K562 (cell line): ENCODE measurements around the gene CSNK1D. TPM values are rescaled to one million over a fixed set of nuclear protein-coding genes. Genes with fewer than 3 reads are reported as not detected.

Source experiments
- ATAC-seq: fragments of 200-7000 bp; cut with Tn5 transposase; 3 replicates; pipeline ENCODE4 v1.9.1; 2020; ENCODE audit warnings: moderate library complexity
- BruUV-seq: library from RNA; stranded (reverse); fragments of 400-500 nt; replicated peaks from 2 replicates; lab custom pipeline; 2021; lab: Mats Ljungman, UMichigan
- CTCF ChIA-PET: fragments of 300-600 bp; formaldehyde crosslinking; extraction: SDS; loops from one replicate; lab custom pipeline; 2021; ENCODE audit warnings: low intra/inter-chr PET ratio; lab: Yijun Ruan, JAX
- POLR2A ChIA-PET: fragments of 300-600, 350-650 bp; sonication (Branson Sonifier 250); formaldehyde crosslinking; extraction: SDS; loops from one replicate; lab custom pipeline; 2021; ENCODE audit warnings: antibody characterized with exemption, inconsistent platforms; lab: Yijun Ruan, JAX
- DNase-seq, 4 experiments: peaks; one replicate each; pipeline versions ENCODE4 v3.0.0 to v3.0.0-alpha.2; 2011 to 2018; ENCODE audit warnings: low spot score in 3 of 4, mixed read lengths in 3 of 4; ENCODE audit errors: extremely low read depth in 1 of 4
- FAIRE-seq: peaks from 2 replicates; lab custom pipeline; 2011; peaks lifted over from hg19 to GRCh38; lab: Jason Lieb, UNC
- H2AFZ ChIP-seq: 2 replicates; pipeline ENCODE4 v1.6.0; 2011; ENCODE audit warnings: low read depth, low read length, control low read depth, inconsistent platforms
- H3K27ac ChIP-seq: fragments of 200-600 bp; 3 replicates; pipeline ENCODE4 v1.8.0; 2011; ENCODE audit warnings: low read depth, mild to moderate bottlenecking, control low read depth, inconsistent platforms, low read length, moderate library complexity, mixed read lengths; ENCODE audit errors: extremely low read depth
- H3K27me3 ChIP-seq, 2 experiments: fragments of 300-600 bp in 1 of 2; 2 replicates in 1 of 2; 3 replicates in 1 of 2; pipeline versions ENCODE4 v1.6.0 to v1.8.0; 2011; ENCODE audit warnings: inconsistent platforms in 2 of 2, low read length in 2 of 2, mild to moderate bottlenecking in 1 of 2, mixed read lengths in 1 of 2, moderate library complexity in 1 of 2; ENCODE audit not compliant: control insufficient read depth in 2 of 2, insufficient read depth in 2 of 2
- H3K36me3 ChIP-seq: fragments of 300-600 bp; 3 replicates; pipeline ENCODE4 v1.8.0; 2011; ENCODE audit warnings: mild to moderate bottlenecking, low read length, inconsistent platforms; ENCODE audit not compliant: control insufficient read depth, insufficient read depth
- H3K4me1 ChIP-seq, 2 experiments: fragments of 200-600 bp in 1 of 2; replicated peaks in 1 of 2; 2 replicates in 1 of 2; 3 replicates in 1 of 2; pipeline versions ENCODE4 v1.5.1 to v1.8.0; 2011; ENCODE audit warnings: inconsistent platforms in 2 of 2, low read length in 2 of 2, mild to moderate bottlenecking in 1 of 2, mixed read lengths in 1 of 2, moderate library complexity in 1 of 2; ENCODE audit not compliant: control insufficient read depth in 2 of 2, insufficient read depth in 2 of 2
- H3K4me2 ChIP-seq: 2 replicates; pipeline ENCODE4 v1.6.1; 2011; ENCODE audit warnings: low read length, control low read depth, inconsistent platforms, mixed read lengths; ENCODE audit not compliant: insufficient read depth
- H3K4me3 ChIP-seq: fragments of 200-600 bp; sonication (generic), shearing (Covaris generic); 2 replicates; pipeline ENCODE4 v1.5.1; 2016; ENCODE audit warnings: control low read depth, inconsistent platforms
- H3K79me2 ChIP-seq: fragments of 200-600 bp; 3 replicates; pipeline ENCODE4 v1.8.0; 2011; ENCODE audit warnings: low read length, inconsistent platforms; ENCODE audit not compliant: control insufficient read depth, insufficient read depth
- H3K9ac ChIP-seq, 2 experiments: 2 replicates each; pipeline versions ENCODE4 v1.6.0 to v1.6.1; 2011; ENCODE audit warnings: low read depth in 2 of 2, low read length in 2 of 2, control low read depth in 1 of 2, inconsistent platforms in 1 of 2, mild to moderate bottlenecking in 1 of 2, mixed read lengths in 1 of 2; ENCODE audit not compliant: insufficient read depth in 1 of 2
- H3K9me1 ChIP-seq: one replicate; pipeline ENCODE4 v1.6.0; 2011; ENCODE audit warnings: inconsistent platforms, mild to moderate bottlenecking, low read length, moderate library complexity; ENCODE audit not compliant: control insufficient read depth, insufficient read depth
- H3K9me3 ChIP-seq: replicated peaks from 2 replicates; pipeline ENCODE4 v1.5.1; 2011; ENCODE audit warnings: low read depth, low read length, inconsistent platforms; ENCODE audit not compliant: control insufficient read depth, insufficient read depth
- H4K20me1 ChIP-seq: replicated peaks from 2 replicates; pipeline ENCODE4 v1.6.1; 2011; ENCODE audit warnings: low read length, inconsistent platforms, mixed read lengths; ENCODE audit not compliant: control insufficient read depth, insufficient read depth
- BMI1 ChIP-seq: fragments of 150-350 bp; IDR thresholded peaks from 2 replicates; pipeline ENCODE4 v1.6.1; 2014; ENCODE audit warnings: low read length
- FOXP1 ChIP-seq: sonication (generic); formaldehyde crosslinking; IDR thresholded peaks from 2 replicates; pipeline ENCODE4 v1.8.0; 2022; ENCODE audit warnings: mild to moderate bottlenecking, missing genetic modification reagents
- POLR2AphosphoS5 ChIP-seq: IDR thresholded peaks from 2 replicates; pipeline ENCODE4 v1.6.1; 2011; ENCODE audit warnings: mild to moderate bottlenecking, low read depth, low read length, moderate library complexity; ENCODE audit not compliant: control insufficient read depth, insufficient read depth
- TSHZ1 ChIP-seq: fragments of 250-450 bp; sonication (Bioruptor Pico); IDR thresholded peaks from 2 replicates; pipeline ENCODE4 v1.4.0; 2020; ENCODE audit warnings: mild to moderate bottlenecking, moderate library complexity
- ZMIZ1 ChIP-seq, 2 experiments: fragments of 150-350 bp in 1 of 2; IDR thresholded peaks; 2 replicates each; pipeline ENCODE4 v1.6.1; 2012 to 2016; ENCODE audit warnings: low read depth in 2 of 2, low read length in 2 of 2, mild to moderate bottlenecking in 1 of 2, moderate library complexity in 1 of 2
- ZNF146 ChIP-seq: IDR thresholded peaks from one replicate; pipeline ENCODE4 v1.6.1; 2018; ENCODE audit warnings: missing compliant biosample characterization; ENCODE audit not compliant: unreplicated experiment
- WGBS: fragments of 100-300 bp; shearing (Covaris generic); methylation state at CpG from one replicate; pipeline ENCODE4 v1.1.6; 2016; ENCODE audit warnings: low coverage, mixed read lengths; ENCODE audit not compliant: insufficient coverage; ENCODE audit errors: missing lambda C conversion rate; 5-methylcytosine and 5-hydroxymethylcytosine counted together
- in situ Hi-C: fragments of 300-500 bp; cut with MboI; formaldehyde crosslinking; loops from 4 replicates; pipeline ENCODE4 v1.15.0; 2018; ENCODE audit warnings: inconsistent platforms, mixed read lengths
- intact Hi-C: fragments of 100-400 bp; cut with micrococcal nuclease; formaldehyde crosslinking; loops from 2 replicates; pipeline ENCODE4 v1.14.2; 2022
- polyA plus RNA-seq, 8 experiments: library from polyadenylated mRNA; depleted of rRNA in 4 of 8; stranded (reverse) in 5 of 8; unstranded in 3 of 8; fragments of >200 nt; fragmentation: Nextera tagmentation in 2 of 8; fragmentation: Illumina TruSeq in 1 of 8; extraction: Ambion mirVana in 2 of 8; extraction: Trizol in 1 of 8; gene quantifications; 2 replicates each; pipeline versions ENCODE4 v1.2.1 to v1.2.3, GENCODE V29; 2011 to 2014; ENCODE audit warnings: inconsistent platforms in 1 of 8, missing spikeins in 1 of 8
- total RNA-seq, 7 experiments: library from RNA; depleted of rRNA in 6 of 7; stranded (reverse); fragments of >200 nt in 6 of 7; fragmentation: Illumina TruSeq in 2 of 7; extraction: Trizol in 2 of 7; gene quantifications; 2 replicates each; pipeline versions ENCODE4 v1.2.1 to v1.2.3, GENCODE V29; 2011 to 2021; ENCODE audit warnings: low replicate concordance in 1 of 7

Gene CSNK1D
- total and polyA plus RNA-seq, 9 of the 15 experiments (the other 6 are each of a cell fraction or from before 2014, with no cell fraction given) = 6.5 to 133 (median 41.3) TPM

GRCh38 chr17:82262344-82262743 is 11.2 kb downstream of the CSNK1D start:
- Histone ChIP-seq H3K9ac (no peak overlapping the region), H3K36me3 (peaks cover 97% of the 10 kb centered on the region), H3K27me3 (no peaks in the 10 kb centered on the region), H3K4me3 (no peak overlapping the region), H4K20me1 (peaks cover 19% of the 10 kb centered on the region), H3K27ac (no peak overlapping the region), H3K4me1 (peaks cover 5 to 11% of the 10 kb centered on the region in 2 experiments), H3K9me1 (no peaks in the 10 kb centered on the region), H2AFZ (no peak overlapping the region), H3K79me2 (peaks cover 94% of the 10 kb centered on the region), H3K9me3 (no peaks in the 10 kb centered on the region; the same call in 1 of the 2 replicates), H3K4me2 (no peak overlapping the region)
- no TSS peak for BruUV-seq
- CTCF ChIA-PET = no interaction called here
- POLR2A ChIA-PET = interaction anchor here (0.6 to 2.1 kb wide), 5 partner anchors 9 to 232 kb away, joined by 3 to 9 read pairs (median 4); no protein-coding TSS in a partner anchor
- 98% methylated on average over 4 of the region's 4 CpGs for WGBS
- intact Hi-C loops (no loop called here), in situ Hi-C loops (no loop called here)
- no peak for ATAC-seq
- no peak for FAIRE-seq
- DNase-seq = no peak
- TF ChIP-seq FOXP1 (CRISPR knock-in tag) = no peak
- TF ChIP-seq POLR2AphosphoS5 = 0 out of 2 replicates have a peak, but pooled peaks have one; percentile 2
- TF ChIP-seq TSHZ1 (CRISPR knock-in tag) = no peak
- TF ChIP-seq ZMIZ1 (IDR thresholded peaks at IDR 0.05; ENCODE audit: low read depth in 2 of 2, low read length in 2 of 2) = no peak
- no peak for TF ChIP-seq BMI1
- no peak for TF ChIP-seq ZNF146 (CRISPR knock-in tag)
